HG02938 (cell line): Measurements from ENCODE around the gene CP.
"Not testable (repeated sequence)": the region's sequence is repeated elsewhere in the genome, so short reads cannot be mapped to it uniquely, and the experiment has no call there.

ENCODE experiments used
- ATAC-seq: cut with Tn5 transposase; IDR thresholded peaks from one replicate; pipeline ENCODE4 v1.9.1; 2021; ENCODE audit warnings: mild to moderate bottlenecking, moderate library complexity; ENCODE audit not compliant: unreplicated experiment

The CP gene

DNA sequence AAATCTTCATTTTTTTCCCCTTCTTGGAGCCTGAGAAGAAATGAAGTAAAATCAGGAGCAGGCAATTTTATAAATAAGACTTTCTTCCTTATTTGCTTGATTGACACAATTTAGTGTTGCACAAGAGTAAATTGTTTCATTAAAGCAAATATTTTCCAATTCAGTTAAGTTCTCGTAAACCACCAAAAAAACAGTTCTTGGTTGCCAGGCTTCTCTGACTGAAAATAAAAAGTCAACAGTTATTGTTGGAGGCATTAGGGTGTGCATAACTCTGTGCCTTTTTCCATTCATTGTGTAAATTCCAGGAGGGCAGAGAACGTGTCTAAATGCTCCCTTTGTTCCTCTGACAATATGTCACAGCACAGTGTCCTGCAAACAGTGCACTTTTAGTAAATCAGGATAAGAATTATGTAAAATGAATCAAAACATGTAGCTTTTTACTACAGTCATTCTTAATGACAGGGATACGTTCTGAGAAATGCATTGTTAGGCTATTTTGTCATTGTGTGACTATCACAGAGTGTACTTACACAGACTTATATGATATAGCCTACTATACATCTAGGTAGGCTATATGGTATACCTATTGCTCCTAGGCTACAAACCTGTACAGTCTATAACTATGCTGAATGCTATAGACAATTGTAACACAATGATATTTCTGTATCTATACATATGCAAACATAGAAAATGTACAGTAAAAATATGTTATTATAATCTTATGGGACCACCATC lies at the start of gene CP:
CP (minus strand) TSS at position 47 of the 735 bp plus-strand sequence; CDS start at position 10, 37 bp downstream.
- no peak for ATAC-seq

DNA sequence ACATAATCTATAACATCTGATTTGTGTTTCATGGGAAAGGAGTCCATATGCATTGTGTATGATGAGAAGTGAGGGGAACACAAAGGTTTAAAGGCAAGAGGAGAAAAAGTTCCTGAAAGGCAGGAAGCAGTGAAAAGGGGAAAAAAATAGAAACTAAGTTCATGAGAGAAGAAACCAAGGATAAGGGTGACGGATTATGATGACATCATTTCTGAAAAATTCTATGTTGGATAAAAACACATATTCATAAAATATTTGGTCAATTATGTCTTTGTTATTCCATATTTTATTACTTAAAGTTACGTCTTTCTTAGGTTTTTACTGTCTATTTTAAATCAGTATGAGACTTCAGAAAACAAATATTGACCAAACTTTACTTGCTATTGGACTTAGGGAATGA lies 48.6 kb upstream of the CP start:
- no peak for ATAC-seq

DNA sequence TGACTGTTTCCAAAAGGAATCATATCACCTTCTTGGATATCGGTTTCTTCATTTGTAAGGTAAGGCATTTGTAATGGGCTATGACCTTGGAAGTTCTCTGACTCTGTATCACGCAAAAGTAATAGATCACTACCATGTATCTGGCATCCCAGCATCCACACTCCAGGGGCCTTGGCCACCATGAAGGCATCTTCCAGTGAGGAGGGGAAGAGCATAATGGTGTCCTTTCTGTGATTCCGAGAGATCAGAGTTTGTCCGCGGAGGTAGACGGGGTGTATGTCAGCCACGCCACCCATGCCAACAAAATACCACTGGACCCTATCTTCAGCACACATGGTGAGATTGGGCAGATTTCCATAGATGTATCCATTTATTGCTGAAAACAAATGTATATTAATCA lies 48.1 kb upstream of the CP start:
- ATAC-seq: no peak

DNA sequence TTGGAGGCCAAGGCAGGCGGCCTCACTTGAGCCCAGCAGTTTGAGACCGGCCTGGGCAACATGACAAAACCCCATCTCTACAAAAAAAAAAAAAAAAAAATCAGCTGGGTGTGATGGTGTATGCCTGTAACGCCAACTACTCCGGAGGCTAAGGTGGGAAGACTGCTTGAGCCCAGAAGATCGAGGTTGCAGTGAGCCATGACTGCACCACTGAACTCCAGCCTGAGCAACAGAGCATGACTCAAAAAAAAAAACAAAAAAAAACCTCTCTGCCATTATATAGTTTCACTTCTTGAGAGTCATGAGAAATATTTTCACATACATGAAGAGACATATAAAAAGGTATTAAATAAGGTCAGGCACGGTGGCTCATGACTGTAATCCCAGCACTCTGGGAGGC lies 45.9 kb upstream of the CP start:
- no peak for ATAC-seq

DNA sequence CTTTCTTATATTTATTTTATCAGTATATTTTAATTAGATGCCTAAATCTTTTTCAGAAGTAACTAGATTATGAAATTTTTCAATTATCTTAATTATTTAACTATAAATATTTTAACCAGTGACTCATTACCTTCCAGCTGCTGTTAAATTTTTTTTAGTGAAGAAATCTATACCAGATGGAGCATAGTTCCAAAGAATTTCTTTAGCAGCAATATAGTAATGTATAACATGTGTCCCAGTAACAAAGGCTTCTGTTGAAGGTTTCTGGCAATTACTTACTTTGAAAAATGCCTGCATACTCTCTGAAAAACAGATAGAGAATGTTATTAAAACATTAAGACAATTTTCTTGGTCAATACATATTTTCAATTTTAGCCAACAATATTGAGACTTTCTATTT lies 45.1 kb upstream of the CP start:
- no peak for ATAC-seq

DNA sequence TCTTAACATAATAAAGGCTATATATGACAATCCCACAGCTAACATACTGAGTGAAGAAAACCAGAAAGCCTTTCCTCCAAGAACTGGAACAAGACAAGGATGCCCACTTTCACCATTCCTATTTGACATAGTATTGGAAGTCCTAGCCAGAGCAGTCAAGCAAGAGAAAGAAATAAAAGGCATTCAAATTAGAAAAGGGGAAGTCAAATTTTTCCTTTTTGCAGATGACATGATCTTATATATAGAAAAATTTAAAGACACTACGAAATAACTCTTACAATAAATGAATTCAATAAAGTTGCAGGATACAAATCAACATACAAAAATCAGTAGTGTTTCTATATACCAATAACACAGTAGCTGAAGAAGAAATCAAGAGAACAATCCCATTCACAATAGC lies 42.2 kb upstream of the CP start:
- ATAC-seq: no peak

DNA sequence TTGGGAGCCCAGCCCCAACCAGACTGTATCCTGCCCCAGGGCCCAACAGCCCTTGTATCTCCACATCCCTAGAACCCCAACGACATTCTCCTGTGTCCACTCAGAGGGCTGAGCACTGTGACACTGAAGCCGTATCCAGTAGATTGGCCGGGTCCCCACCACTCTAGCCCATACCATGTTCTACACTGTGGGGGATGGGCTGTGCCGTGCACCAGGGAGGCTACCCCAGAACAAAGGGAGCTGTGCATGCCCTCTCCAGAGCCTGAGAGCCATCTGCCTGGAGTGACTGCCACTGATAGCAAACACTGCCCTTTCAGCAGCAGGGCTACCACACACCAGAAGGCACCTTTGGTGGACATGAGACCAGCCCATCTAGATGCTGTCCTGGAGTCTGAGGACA lies 37.1 kb upstream of the CP start:
- ATAC-seq: no peak

DNA sequence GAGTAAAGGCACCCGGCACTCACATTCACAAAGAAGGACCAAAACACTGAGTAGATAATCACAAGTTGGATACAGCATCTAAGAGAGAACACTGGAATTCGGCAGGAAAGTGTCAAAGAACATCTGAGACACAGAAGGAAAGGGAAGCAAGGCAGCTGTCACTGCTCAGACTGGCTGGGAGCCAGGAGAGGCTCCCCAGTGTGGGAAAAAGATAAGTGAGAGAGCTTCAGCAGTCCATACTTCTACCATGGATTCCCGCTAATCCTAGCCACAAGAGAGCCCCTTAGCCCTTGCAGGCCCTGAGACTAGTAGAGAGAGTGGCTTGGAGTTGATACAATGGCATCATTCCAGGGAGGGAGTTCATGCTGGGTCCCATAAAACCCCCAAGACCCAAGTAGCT lies 36.7 kb upstream of the CP start:
- ATAC-seq: no peak

DNA sequence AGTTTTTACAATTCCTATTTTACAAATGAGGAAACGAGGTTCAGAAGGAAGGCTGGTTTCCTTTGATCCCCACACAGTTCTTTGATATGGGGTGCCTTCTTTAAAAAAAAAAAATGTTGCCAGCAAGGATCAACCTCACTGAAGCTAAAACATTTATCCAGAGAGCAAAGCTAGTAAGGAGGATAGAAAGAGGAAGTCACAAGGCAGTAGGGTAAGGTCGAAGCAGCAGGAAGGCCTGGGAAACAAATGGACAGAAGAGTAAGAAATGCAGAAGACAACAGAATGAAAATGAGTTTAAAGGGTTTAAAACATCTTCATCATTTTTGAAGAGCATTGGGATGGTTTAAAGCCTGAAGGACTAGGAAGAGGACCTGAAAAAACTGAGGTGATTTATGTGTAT lies 30.6 kb upstream of the CP start:
- no peak for ATAC-seq

DNA sequence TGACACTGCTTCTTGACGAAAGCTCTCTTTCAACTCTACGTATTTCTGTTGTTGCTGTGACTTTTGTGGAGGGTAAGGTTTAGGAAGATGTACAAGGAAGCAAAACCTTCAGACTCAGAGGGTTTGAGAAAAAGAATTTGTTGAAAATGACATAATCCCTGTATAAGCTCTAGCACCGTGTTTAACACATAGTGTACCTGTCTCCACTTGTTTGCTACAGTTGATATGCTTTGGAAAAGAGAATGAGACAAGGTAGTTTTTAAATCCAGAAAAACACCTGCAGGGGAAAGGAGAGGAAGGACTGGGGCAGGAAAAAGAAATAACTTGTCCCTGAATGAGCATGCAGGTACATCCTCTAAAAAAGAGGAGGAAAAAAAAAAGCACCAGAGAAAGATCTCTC lies 29.6 kb upstream of the CP start:
- no peak for ATAC-seq

DNA sequence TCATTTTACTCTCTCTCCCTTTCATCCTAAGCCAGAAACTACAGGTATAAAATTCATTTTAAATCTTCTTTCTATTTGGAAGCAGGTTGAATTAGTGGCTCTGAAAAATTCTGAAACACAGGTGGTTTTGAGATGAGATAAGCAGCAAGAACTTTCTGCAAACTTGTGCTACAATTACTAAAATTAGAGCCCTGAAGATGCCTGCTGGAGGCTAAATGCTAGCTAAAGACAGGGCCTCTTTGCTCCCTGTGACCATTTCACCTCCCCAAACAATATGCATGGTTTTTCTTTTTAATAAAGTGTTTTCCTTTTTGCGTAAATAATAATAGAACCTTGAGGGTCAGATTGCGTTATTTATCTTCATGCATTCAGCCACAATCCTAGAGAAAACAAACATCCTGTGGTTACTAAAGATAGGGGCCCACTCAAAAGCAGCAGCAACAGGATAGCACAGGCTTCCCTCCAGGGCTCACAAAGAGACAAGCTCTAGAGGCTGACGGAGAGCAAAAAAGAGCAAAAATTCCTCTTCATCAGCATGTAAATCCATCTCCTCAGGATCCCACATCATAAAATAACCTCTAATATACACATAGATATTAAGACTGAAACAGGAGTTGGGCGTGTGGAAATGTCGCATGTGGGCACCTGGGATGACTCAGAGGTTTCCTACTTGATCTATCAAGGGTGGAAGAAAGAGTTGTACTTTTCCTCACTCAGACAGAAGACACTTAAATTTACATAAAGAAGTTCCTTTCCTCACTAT lies 26.5 kb upstream of the CP start:
- ATAC-seq: peak; percentile 55

DNA sequence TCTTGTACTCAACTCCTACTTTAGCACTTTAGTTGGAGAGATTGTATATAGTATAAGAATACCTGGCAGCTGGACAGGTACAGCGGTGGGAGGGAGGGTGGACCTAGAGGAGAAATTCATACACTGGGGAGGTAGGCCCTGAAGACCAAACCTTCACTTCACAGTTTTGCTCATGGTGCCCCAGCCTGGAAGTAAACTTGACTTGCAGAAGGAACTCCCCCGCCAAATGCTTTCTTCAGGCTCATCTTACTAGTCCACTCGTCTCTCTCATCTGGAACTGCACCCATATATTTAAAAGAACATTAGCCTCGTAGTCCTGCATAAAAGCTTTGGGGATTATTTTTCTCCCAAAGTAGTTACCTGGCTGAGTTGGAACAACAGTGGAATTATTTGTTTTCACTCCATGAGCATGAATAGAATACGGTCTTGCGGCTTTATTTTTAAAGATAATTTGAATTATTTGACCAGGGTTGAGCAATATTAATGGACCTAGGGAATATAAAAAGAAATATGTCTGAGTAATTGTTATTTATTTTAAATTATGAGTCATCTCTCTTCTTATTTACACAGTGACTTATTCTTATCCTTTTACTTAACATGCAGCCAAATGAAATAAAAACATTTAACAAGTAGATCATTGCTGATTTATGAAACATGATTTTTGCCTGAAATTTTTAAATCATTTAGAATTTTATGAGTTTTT lies 25.5 kb upstream of the CP start:
- ATAC-seq: no peak

DNA sequence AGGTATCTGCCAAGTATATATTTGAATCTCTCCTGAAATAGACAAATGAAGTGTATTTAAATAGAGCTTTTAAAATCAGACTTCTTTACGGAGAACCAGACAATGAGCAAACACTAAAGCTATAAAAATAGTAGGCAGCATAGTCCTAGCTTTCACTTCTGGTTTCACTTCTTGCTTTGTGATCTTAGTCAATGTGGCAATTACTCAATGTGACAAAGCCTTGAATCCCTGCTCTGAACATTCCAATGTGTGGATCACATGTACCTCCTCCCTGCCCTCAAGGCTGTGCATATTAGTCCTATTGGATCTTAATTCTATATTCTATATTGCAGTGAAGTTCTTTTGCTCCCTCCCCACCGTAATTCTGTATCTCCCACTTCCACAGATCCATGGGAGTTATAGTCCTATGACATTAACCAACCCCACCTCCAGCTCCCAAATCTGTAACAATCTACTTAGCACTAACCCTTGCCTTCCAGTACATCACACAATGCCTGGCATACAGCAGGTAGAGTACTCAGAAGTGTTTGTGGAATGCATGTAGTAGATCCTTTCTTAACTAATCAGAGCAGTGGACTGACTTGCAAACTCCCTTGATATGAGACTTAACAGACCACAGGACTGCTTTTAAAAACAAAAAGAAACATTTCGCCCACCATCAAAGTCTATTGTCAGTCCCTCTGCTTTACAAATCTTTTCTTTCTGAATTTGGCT lies 24.3 kb upstream of the CP start:
- peak; percentile 78 for ATAC-seq

DNA sequence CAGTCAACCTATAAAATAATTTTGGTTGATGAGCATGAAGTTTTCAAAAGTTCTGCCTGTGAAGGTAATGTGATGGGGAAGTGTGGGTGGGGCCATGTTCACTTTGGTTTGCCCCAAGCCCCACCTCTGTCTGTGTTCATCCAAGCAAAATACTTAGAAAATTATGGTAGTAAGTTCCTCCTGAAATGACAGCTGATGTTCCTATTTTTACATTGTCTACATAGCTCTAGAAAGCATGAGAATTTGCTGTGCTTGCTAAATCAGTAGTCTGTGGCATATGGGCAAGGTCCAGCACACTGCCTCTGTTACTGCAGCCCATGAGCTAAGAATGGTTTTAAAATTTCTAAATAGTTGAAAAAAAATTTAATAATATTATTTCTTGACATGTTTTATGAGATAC lies 21.9 kb upstream of the CP start:
- ATAC-seq: no peak

DNA sequence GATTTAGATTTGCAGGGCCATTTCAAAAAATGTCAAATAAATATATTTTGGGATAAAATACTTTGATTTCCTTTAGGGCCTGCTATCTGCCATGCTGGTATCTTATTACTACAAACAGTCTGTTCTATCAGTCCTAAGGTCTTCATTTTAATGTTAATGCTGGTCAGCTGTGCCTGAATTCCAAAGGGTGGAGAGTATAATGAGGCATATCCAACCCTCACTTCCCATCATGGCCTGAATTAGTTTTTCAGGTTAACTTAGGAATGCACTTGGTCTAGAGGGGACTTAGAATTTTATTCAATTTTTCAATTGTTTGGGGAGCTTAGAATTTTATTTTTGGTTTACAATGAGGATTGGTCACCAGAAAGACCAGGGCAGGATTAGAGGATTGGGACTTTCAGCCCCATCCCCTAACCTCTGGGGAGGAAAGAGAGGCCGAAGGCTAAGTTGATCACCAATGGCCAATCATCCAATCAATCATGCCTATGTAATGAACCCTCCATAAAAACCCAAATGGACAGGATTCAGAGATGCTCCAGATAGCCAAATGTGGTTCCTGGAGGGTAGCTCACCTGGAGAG lies 17.8 kb upstream of the CP start:
- no peak for ATAC-seq

DNA sequence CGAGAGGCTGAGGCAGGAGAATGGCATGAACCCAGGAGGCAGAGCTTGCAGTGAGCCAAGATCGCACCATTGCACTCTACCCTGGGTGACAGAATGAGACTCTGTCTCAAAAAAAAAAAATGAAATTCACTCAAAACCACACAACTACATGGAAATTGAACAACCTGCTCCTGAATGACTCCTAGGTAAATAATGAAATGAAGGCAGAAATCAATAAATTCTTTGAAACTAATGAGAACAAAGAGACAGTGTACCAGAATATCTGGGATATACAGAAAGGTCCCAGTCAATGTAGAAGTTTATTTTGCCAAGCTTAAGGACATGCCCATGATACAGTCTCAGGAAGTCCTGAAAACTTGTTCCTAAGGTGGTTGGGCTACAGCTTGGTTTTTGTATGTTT lies 16.6 kb upstream of the CP start:
- ATAC-seq: not testable (repeated sequence)

DNA sequence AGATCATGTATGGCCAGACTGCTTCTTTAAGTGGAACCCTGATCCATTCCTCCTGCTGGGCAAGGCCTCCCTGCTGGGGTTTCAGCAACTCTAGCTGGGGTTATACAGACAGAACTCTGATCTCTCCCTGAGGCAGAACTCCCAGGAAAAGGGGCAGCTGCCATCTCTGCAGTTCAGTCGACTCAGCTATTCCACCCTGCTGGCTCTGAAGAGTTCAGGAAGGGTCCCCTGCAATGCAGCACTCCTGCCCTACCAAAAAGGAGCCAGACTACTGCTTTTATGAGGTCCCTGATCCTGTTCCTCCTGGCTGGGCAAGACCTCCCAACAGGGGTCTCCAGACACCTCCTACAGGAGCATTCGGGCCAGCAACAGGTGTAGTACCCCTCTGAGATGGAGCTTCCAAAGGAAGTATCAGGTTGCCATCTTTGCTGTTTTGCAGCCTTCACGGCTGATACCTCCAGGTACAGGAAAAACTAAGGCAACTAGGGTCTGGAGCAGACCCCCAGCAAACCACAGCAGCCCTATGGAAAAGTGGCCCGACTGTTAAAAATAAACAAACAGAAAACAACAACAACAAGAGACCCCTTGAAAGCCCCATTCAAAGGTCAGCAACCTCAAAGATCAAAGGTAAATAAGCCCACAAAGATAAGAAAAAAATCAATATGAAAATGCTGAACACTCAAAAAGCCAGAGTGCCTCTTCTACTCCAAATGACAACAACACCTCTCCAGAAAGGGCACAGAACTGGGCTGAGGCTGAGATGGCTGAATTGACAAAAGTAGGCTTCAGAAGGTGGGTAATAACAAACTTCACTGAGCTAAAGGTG lies 14.2 kb upstream of the CP start:
- ATAC-seq: no peak

DNA sequence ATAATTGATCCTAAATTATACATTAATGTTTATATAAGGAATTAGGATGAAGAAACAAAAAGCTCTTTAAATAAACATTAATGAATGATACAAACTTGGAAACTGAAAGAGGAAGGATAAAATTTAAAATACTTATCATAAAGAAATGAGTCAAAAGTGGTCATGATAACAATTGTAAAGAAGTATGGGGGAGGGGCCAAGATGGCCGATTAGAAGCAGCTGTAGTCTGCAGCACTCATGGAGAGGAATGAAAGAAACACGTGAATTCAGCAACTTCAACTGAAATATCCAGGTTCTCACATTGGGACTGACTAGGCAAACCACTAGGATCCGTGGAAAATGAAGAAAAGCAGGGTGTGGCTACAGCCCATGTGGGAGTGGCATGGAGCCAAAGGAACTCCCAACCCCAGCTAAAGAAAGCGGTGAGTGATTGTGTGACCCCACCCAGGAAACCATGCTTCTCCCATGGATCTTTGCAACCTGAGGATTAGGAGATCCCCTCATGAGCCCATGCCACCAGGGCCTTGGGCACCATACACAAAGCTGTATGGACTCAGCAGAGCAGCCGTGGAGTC lies 13.1 kb upstream of the CP start:
- no peak for ATAC-seq

DNA sequence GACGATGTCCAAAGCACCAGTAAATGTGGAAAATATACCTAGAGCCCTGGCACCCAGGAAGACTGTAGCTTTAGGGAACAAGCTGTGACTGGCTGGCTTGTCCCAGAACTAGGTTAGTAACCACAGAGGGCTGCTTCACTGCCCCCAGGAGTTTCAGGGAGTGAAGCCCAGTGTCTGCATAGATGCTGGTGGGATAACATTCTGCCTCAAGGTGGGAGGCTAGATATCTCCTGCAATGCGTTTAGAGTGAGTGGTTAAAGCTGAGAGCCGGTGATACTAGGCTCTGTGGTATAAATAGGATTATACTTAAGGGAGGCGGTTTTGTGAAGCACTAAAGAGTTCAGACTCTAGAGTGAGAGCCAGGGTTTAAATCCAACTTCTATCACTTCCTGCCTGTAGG lies 11.7 kb upstream of the CP start:
- ATAC-seq: no peak

DNA sequence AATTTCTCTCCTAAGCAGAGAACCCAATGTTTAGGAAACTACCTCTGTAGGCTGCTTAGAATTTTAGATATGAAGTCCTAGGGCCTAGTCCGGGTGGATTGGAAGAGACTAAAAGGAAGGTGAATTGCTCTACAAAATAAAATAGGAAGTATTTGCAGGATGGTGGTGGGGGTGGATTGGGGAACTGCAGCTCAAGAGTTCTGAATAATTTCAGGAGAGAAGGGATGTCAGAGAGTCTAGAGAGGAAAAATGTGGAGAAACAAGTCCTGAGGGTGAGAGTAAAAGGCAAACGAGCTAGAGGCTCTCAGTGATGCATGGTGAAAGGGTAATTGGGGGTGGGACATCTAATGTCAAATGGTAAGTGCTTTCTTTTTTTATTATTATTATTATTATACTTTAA lies 10.2 kb upstream of the CP start:
- ATAC-seq: no peak
